GM12865 (cell line): ENCODE data around the gene KLHL22.

ENCODE experiments used
- DNase-seq: peaks from one replicate; pipeline ENCODE4 v3.0.0; 2010; ENCODE audit warnings: low read depth
- H3K4me3 ChIP-seq: 2 replicates; pipeline ENCODE4 v1.5.1; 2011; ENCODE audit warnings: mild to moderate bottlenecking, low read depth, low read length, control low read depth
- CTCF ChIP-seq: IDR thresholded peaks from 2 replicates; pipeline ENCODE4 v1.5.1; 2011; ENCODE audit warnings: low read length, control low read depth, low read depth, inconsistent platforms; ENCODE audit not compliant: insufficient read depth; ENCODE audit errors: missing control alignments

Gene KLHL22

DNA sequence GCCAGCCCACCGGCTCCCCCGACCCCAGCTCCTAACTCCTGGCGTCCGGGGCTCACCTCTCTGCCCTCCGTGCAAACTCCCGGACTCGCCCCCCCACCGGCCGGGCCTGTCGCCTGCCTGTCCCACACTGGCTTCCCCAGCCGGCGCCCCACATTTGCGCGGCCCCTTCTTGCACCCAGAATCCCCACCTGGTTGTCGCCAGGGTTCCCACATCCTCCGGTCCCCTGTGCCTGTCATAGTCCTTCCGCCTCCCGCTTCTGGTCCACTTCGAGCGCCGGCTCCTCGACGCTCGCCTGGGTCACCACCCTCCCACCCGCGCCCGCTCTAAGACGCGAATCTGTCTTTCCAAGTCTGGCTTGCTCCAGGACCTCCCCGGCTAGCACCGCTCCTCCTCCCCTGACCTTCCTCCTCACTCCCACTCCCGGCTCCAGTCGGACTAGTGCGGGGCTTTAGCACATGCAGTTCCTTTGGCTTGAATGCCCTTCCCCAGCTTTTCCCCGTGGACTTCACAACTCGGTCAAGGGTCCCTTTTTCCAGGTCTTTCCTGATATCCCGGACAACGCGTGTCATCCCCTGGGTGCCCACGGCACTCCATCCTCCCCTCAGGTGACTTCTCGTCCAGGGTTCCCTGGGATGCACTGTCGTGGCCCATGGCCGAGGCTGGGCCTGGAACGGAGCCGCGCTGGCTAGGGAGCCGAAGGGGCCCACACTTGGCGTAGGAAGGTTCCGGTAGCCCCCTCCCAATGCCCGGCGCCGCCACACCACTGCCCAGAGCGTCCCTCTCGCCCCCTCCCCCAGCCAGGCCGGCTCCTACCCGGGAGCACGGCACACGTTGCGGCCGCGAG lies 58.6 kb downstream of the KLHL22 start:
- no peak for DNase-seq
- no peak for TF ChIP-seq CTCF
- H3K4me3 ChIP-seq: no peak overlapping the region

GRCh38 chr22:20436307-20436767 lies 59.3 kb downstream of the KLHL22 start:
- no peak overlapping the region for H3K4me3 ChIP-seq
- DNase-seq: no peak
- no peak for TF ChIP-seq CTCF

GRCh38 chr22:20435436-20436306 lies 59.9 kb downstream of the KLHL22 start:
- no peak for DNase-seq
- TF ChIP-seq CTCF: no peak
- H3K4me3 ChIP-seq: no peak overlapping the region

- no peak for TF ChIP-seq CTCF
- no peak for DNase-seq
- H3K4me3 ChIP-seq: no peak overlapping the region
Observed at GRCh38 chr22:20434773-20435172, 60.8 kb downstream of the KLHL22 start.

DNA sequence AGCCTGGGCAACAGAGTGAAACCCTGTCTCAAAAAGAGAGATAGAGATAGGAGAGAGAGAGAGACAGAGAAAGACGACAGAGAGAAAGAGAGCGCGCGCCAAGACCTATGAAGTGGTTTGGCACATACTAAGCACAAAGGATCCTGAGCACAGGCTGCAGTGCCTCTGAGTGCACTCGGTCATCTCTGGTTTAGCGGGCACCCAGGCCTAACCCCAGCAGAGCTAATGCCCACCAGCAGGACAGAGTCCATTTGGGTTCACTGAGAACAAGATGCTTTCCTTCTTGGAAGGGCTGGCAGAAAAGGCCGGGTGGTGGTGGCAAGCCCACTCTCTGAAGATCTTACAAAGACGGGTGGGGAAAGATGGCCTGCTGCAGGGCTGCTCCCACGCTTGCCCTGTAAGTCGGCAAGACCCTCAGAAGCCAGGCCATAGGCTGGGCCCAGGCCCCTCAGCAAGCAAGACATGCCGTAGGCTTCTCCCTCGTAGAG lies 61.3 kb downstream of the KLHL22 start:
- no peak for TF ChIP-seq CTCF
- H3K4me3 ChIP-seq: no peak overlapping the region
- no peak for DNase-seq

- no peak for DNase-seq
- TF ChIP-seq CTCF: no peak
- no peak overlapping the region for H3K4me3 ChIP-seq
Observed at GRCh38 chr22:20433686-20434241, 61.8 kb downstream of the KLHL22 start.
